PFSK-1 (cell line): ENCODE measurements around the gene RNASEH2B.

Source experiments
- POLR2AphosphoS5 ChIP-seq: IDR thresholded peaks from 2 replicates; pipeline ENCODE4 v1.6.1; 2012; ENCODE audit warnings: low read depth, mild to moderate bottlenecking, control low read depth, low read length, moderate library complexity
- REST ChIP-seq, 2 experiments: IDR thresholded peaks; 2 replicates each; pipeline versions ENCODE4 v1.6.1 to v1.8.0; 2011 to 2012; ENCODE audit warnings: low read depth in 2 of 2, low read length in 2 of 2, control low read depth in 1 of 2, inconsistent platforms in 1 of 2, mild to moderate bottlenecking in 1 of 2, moderate library complexity in 1 of 2; ENCODE audit not compliant: insufficient read depth in 1 of 2
- TAF1 ChIP-seq: IDR thresholded peaks from 2 replicates; pipeline ENCODE4 v1.6.1; 2012; ENCODE audit warnings: low read length, control low read depth, borderline replicate concordance; ENCODE audit not compliant: insufficient read depth

DNA sequence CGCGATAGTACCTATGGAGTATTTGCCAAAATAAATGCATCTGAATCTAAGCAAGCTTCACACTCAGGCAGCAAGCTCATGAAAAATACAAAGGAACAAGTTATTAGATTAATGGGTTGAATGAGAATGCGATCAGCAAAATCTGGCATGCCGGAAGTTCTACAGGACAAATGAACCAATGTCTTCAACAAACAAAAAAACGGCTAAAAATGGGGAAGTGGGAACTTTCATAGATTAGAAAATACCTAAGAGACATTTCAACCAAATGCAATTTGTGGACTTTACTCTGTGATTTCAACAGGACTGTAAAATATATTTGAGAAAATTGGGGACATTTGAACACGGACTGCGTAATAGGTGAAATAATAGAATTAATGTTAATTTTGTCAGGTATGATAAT lies 22.4 kb upstream of the RNASEH2B start:
- TF ChIP-seq TAF1 (no peak), REST (IDR thresholded peaks at IDR 0.05; ENCODE audit: insufficient read depth in 1 of 2, low read depth in 2 of 2, low read length in 2 of 2) (no peak), POLR2AphosphoS5 (no peak)
